PC-9 (cell line): ENCODE results near the gene LBR. TPM values are rescaled to one million over a fixed set of nuclear protein-coding genes. Genes with fewer than 3 reads are reported as not detected.

ENCODE experiments used
- BruUV-seq: library from RNA; stranded (reverse); fragments of 400-500 nt; replicated peaks from 2 replicates; lab custom pipeline; 2021; lab: Mats Ljungman, UMichigan
- CTCF ChIA-PET: fragments of 300-600 bp; sonication (Branson Sonifier 250); formaldehyde crosslinking; loops from one replicate; lab custom pipeline; 2022; ENCODE audit warnings: antibody characterized with exemption; lab: Charles Lee
- POLR2A ChIA-PET: fragments of 300-600 bp; sonication (Branson Sonifier 250); formaldehyde crosslinking; loops from one replicate; lab custom pipeline; 2022; ENCODE audit warnings: antibody characterized with exemption; ENCODE audit not compliant: unreplicated experiment; lab: Charles Lee
- DNase-seq, 2 experiments: peaks; one replicate each; pipeline versions ENCODE4 v3.0.0 to v3.0.0-alpha.2; 2015 to 2022; ENCODE audit warnings: mixed read lengths in 1 of 2
- H2AFZ ChIP-seq: fragments of 200-600 bp; sonication (generic); 2 replicates; pipeline ENCODE4 v1.8.1; 2017; ENCODE audit warnings: antibody characterized with exemption
- H3F3A ChIP-seq: fragments of 200-600 bp; sonication (generic); 2 replicates; pipeline ENCODE4 v1.8.1; 2017; ENCODE audit warnings: antibody characterized with exemption, mild to moderate bottlenecking, low read depth; ENCODE audit not compliant: insufficient read depth
- H3K27ac ChIP-seq: fragments of 200-600 bp; sonication (generic); 2 replicates; pipeline ENCODE4 v1.6.1; 2016; ENCODE audit warnings: mixed run types
- H3K27me3 ChIP-seq: fragments of 200-600 bp; sonication (generic); 2 replicates; pipeline ENCODE4 v1.6.1; 2016; ENCODE audit warnings: low read depth, mixed run types; ENCODE audit not compliant: insufficient read depth
- H3K36me3 ChIP-seq: fragments of 200-600 bp; sonication (generic); 2 replicates; pipeline ENCODE4 v1.6.1; 2016; ENCODE audit warnings: low read depth, mixed run types
- H3K4me1 ChIP-seq: fragments of 200-600 bp; sonication (generic); replicated peaks from 2 replicates; pipeline ENCODE4 v1.6.1; 2016; ENCODE audit warnings: mixed run types; ENCODE audit not compliant: insufficient read depth
- H3K4me2 ChIP-seq: fragments of 200-600 bp; sonication (generic); 2 replicates; pipeline ENCODE4 v1.6.1; 2017; ENCODE audit warnings: mixed run types
- H3K4me3 ChIP-seq: fragments of 200-600 bp; sonication (generic); 2 replicates; pipeline ENCODE4 v1.6.1; 2016; ENCODE audit warnings: mixed run types
- H3K79me2 ChIP-seq: fragments of 200-600 bp; sonication (generic); 2 replicates; pipeline ENCODE4 v1.6.1; 2017; ENCODE audit warnings: low read depth, mixed run types
- H3K9me2 ChIP-seq: fragments of 200-600 bp; sonication (generic); 2 replicates; pipeline ENCODE4 v1.8.1; 2017; ENCODE audit warnings: mild to moderate bottlenecking; ENCODE audit not compliant: insufficient read depth
- H3K9me3 ChIP-seq: fragments of 200-600 bp; sonication (generic); 2 replicates; pipeline ENCODE4 v1.8.1; 2016; ENCODE audit warnings: low read depth; ENCODE audit not compliant: insufficient read depth
- H4K20me1 ChIP-seq: fragments of 200-600 bp; sonication (generic); 2 replicates; pipeline ENCODE4 v1.8.1; 2017; ENCODE audit not compliant: insufficient read depth
- CTCF ChIP-seq: fragments of 200-600 bp; sonication (generic); conservative IDR thresholded peaks from 2 replicates; pipeline ENCODE4 v1.6.1; 2017; ENCODE audit warnings: mixed run types, antibody characterized with exemption, mild to moderate bottlenecking, moderate library complexity
- EZH2 ChIP-seq: fragments of 200-600 bp; sonication (generic); IDR thresholded peaks from 2 replicates; pipeline ENCODE4 v1.8.0; 2017; ENCODE audit warnings: antibody characterized with exemption, low read depth
- intact Hi-C: fragments of 100-400 bp; cut with micrococcal nuclease; formaldehyde crosslinking; loops from one replicate; pipeline ENCODE4 v1.10.0; 2022; ENCODE audit not compliant: unreplicated experiment
- total RNA-seq: library from RNA; stranded (reverse); gene quantifications from 2 replicates; pipeline ENCODE4 v1.2.3, GENCODE V29; 2021

LBR gene
- total RNA-seq, 1 experiment from 2014 or later: 158 TPM

GRCh38 chr1:225460737-225461532 is 33.1 kb upstream of the LBR start:
- Histone ChIP-seq H3K4me3 (no peak overlapping the region), H3K9me3 (no peaks in the 10 kb centered on the region), H3K27me3 (no peaks in the 10 kb centered on the region), H3K36me3 (no peaks in the 10 kb centered on the region), H2AFZ (no peak overlapping the region), H3K79me2 (no peaks in the 10 kb centered on the region), H3K9me2 (no peaks in the 10 kb centered on the region), H3K4me2 (peak overlapping the region; percentile 54), H3K27ac (peak overlapping the region; percentile 68), H4K20me1 (no peaks in the 10 kb centered on the region), H3F3A (peaks cover 48% of the 10 kb centered on the region), H3K4me1 (peaks cover 62% of the 10 kb centered on the region)
- intact Hi-C loops: loop anchor here (1.0 to 5.0 kb wide), 3 partner anchors 15 to 851 kb away; partner anchors contain the start of gene LBR
- ChIA-PET POLR2A (interaction anchor here (0.6 to 1.3 kb wide), 4 partner anchors 15 to 541 kb away, joined by 3 to 8 read pairs (median 4); no protein-coding TSS in a partner anchor), CTCF (interaction anchor here (0.5 to 1.5 kb wide), 5 partner anchors 14 to 619 kb away, joined by 3 to 6 read pairs (median 3); no protein-coding TSS in a partner anchor)
- no peak for TF ChIP-seq EZH2
- no peak for TF ChIP-seq CTCF
- DNase-seq: peak; percentile 76 to 81
- BruUV-seq: no TSS peak

GRCh38 chr1:225460021-225460736 is 32.3 kb upstream of the LBR start:
- Histone ChIP-seq H3K27me3 (no peaks in the 10 kb centered on the region), H3F3A (peaks cover 45% of the 10 kb centered on the region), H2AFZ (no peak overlapping the region), H3K4me1 (peaks cover 62% of the 10 kb centered on the region), H3K79me2 (no peaks in the 10 kb centered on the region), H4K20me1 (no peaks in the 10 kb centered on the region), H3K4me3 (no peak overlapping the region), H3K4me2 (peak overlapping the region; percentile 54), H3K9me2 (no peaks in the 10 kb centered on the region), H3K36me3 (no peaks in the 10 kb centered on the region), H3K9me3 (no peaks in the 10 kb centered on the region), H3K27ac (peak overlapping the region; percentile 68)
- CTCF ChIA-PET: interaction anchor here (0.5 to 1.5 kb wide), 5 partner anchors 14 to 619 kb away, joined by 3 to 6 read pairs (median 3); no protein-coding TSS in a partner anchor
- BruUV-seq: no TSS peak
- no peak for DNase-seq
- TF ChIP-seq EZH2 (no peak), CTCF (no peak)
- POLR2A ChIA-PET: interaction anchor here (0.6 to 1.3 kb wide), 4 partner anchors 14 to 542 kb away, joined by 3 to 6 read pairs (median 4); no protein-coding TSS in a partner anchor
- intact Hi-C loops: loop anchor here (1.0 to 5.0 kb wide), 3 partner anchors 14 to 852 kb away; partner anchors contain the start of gene LBR

GRCh38 chr1:225458222-225458631 is 30.4 kb upstream of the LBR start:
- CTCF ChIA-PET: interaction anchor here (0.5 kb wide), 1 partner anchor 36 kb away, joined by 3 read pairs; no protein-coding TSS in a partner anchor
- H3K27me3 ChIP-seq: no peaks in the 10 kb centered on the region

More at GRCh38 chr1:225458222-225458631, 30.4 kb upstream of the LBR start:
- no peaks in the 10 kb centered on the region for H3K9me3 ChIP-seq
- TF ChIP-seq CTCF: no peak
- TF ChIP-seq EZH2: no peak
- intact Hi-C loops: no loop called here
- no peak overlapping the region for H3K4me2 ChIP-seq
- peaks cover 62% of the 10 kb centered on the region for H3K4me1 ChIP-seq
- DNase-seq: no peak
- H3F3A ChIP-seq: peaks cover 47% of the 10 kb centered on the region
- no TSS peak for BruUV-seq
- no peaks in the 10 kb centered on the region for H3K79me2 ChIP-seq
- no peaks in the 10 kb centered on the region for H3K9me2 ChIP-seq
- POLR2A ChIA-PET: interaction anchor here (0.7 kb wide), 1 partner anchor 12 kb away, joined by 5 read pairs; no protein-coding TSS in a partner anchor
- no peak overlapping the region for H3K4me3 ChIP-seq
- H2AFZ ChIP-seq: no peak overlapping the region
- H3K36me3 ChIP-seq: no peaks in the 10 kb centered on the region
- no peak overlapping the region for H3K27ac ChIP-seq
- H4K20me1 ChIP-seq: no peaks in the 10 kb centered on the region
